HEK293T (cell line): Measurements from ENCODE around the gene PRRT4.

Experiments
- CTCF ChIA-PET: fragments of 350-600 bp; formaldehyde crosslinking; extraction: SDS; loops from one replicate; lab custom pipeline; 2021; ENCODE audit warnings: antibody characterized with exemption, inconsistent platforms; lab: Yijun Ruan, JAX
- POLR2A ChIA-PET: fragments of 350-600 bp; formaldehyde crosslinking; extraction: SDS; loops from one replicate; lab custom pipeline; 2020; ENCODE audit warnings: antibody characterized with exemption, inconsistent platforms; lab: Yijun Ruan, JAX
- DNase-seq: peaks from one replicate; pipeline ENCODE4 v3.0.0; 2012; ENCODE audit warnings: mixed read lengths; ENCODE audit errors: extremely low spot score
- ARNT ChIP-seq: fragments of 450-650 bp; IDR thresholded peaks from 2 replicates; pipeline ENCODE4 v1.6.1; 2017; ENCODE audit warnings: mild to moderate bottlenecking
- BHLHE40 ChIP-seq: fragments of 450-650 bp; IDR thresholded peaks from 2 replicates; pipeline ENCODE4 v1.6.1; 2016; ENCODE audit warnings: mild to moderate bottlenecking, moderate library complexity, borderline replicate concordance
- CTBP1 ChIP-seq: fragments of 450-650 bp; IDR thresholded peaks from 2 replicates; pipeline ENCODE4 v1.6.1; 2016; ENCODE audit warnings: borderline replicate concordance
- ELF4 ChIP-seq: fragments of 450-650 bp; IDR thresholded peaks from 2 replicates; pipeline ENCODE4 v1.6.1; 2017; ENCODE audit warnings: antibody characterized with exemption
- FOXA1 ChIP-seq: fragments of 450-650 bp; IDR thresholded peaks from 2 replicates; pipeline ENCODE4 v1.6.1; 2016; ENCODE audit warnings: mild to moderate bottlenecking
- FOXK2 ChIP-seq: fragments of 450-650 bp; IDR thresholded peaks from 2 replicates; pipeline ENCODE4 v1.6.1; 2016; ENCODE audit warnings: mild to moderate bottlenecking
- FOXM1 ChIP-seq: fragments of 450-650 bp; IDR thresholded peaks from 2 replicates; pipeline ENCODE4 v1.6.1; 2017; ENCODE audit warnings: mild to moderate bottlenecking, borderline replicate concordance
- HDGF ChIP-seq: fragments of 450-650 bp; IDR thresholded peaks from 2 replicates; pipeline ENCODE4 v1.6.1; 2017; ENCODE audit warnings: antibody characterized with exemption, borderline replicate concordance
- L3MBTL2 ChIP-seq: fragments of 450-650 bp; conservative IDR thresholded peaks from 2 replicates; pipeline ENCODE4 v1.6.1; 2016; ENCODE audit warnings: mild to moderate bottlenecking
- LEF1 ChIP-seq: fragments of 450-650 bp; IDR thresholded peaks from 2 replicates; pipeline ENCODE4 v1.6.1; 2017; ENCODE audit warnings: mild to moderate bottlenecking, borderline replicate concordance
- NFRKB ChIP-seq: fragments of 450-650 bp; IDR thresholded peaks from 2 replicates; pipeline ENCODE4 v1.6.1; 2016; ENCODE audit warnings: mild to moderate bottlenecking, moderate library complexity
- SP1 ChIP-seq: fragments of 450-650 bp; IDR thresholded peaks from 2 replicates; pipeline ENCODE4 v1.6.1; 2017
- SUZ12 ChIP-seq: fragments of 450-650 bp; IDR thresholded peaks from 2 replicates; pipeline ENCODE4 v1.6.1; 2016; ENCODE audit warnings: mild to moderate bottlenecking
- TARDBP ChIP-seq: fragments of 450-650 bp; IDR thresholded peaks from 2 replicates; pipeline ENCODE4 v1.6.1; 2016
- ZNF384 ChIP-seq: fragments of 450-650 bp; IDR thresholded peaks from 2 replicates; pipeline ENCODE4 v1.6.1; 2016
- TF ChIP-seq, protein P1 (sequence below): fragments of 450-650 bp; IDR thresholded peaks from 2 replicates; pipeline ENCODE4 v1.6.1; 2016

PRRT4 gene

DNA sequence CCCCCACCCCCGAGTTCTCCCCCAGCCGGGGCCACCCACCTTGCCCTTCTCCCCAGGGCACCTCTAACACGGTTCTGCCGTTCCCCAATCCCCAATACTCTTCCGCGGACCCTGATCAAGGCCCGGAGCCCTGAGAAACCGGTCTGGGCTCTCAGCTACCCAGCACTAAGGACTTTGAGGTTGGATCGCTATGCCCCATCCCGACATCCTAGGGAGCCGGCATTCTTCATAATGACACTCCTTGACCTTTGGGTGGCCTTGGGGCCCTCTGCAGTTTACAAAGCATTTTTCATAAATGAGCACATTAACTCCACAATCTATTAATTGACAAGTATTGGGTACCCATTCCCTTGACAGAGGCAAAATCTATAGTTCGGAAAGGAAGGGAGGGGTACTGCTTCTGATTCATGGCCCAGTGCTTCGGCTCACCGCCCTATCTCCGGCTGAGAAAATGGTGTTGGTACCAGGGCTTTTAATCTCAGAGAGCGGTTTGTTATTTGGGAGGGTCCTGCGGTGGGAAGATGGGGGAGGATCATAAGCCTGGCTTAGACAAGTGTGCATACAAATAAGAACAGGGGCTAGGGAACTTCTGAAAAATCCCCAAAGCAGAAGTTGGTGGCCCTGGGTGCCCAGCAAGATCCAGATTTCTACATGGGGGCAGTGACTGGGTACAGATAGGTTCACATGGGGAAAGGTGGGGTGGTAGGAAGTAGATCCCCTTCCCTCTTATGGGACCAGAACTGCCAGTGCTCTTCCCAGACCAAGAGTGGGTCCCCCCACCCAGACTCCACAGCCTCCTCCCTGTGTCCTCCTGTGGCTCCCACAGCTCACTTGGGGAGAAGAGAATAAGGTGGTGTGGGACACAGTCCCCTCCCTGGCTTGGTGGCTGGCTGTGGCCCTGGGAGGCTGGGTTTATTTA lies 45.1 kb upstream of the PRRT4 start:
- DNase-seq: no peak
- POLR2A ChIA-PET: interaction anchor here (3.7 kb wide), 1 partner anchor 49 kb away, joined by 21 read pairs; the partner anchor contains the start of gene HILPDA
- TF ChIP-seq SUZ12 (no peak), L3MBTL2 (no peak), HDGF (no peak), BHLHE40 (no peak), FOXM1 (no peak), NFRKB (no peak), ZNF384 (no peak), LEF1 (no peak), FOXA1 (no peak), TARDBP (no peak), SP1 (no peak), FOXK2 (no peak), ARNT (no peak), ELF4 (no peak)
- TF ChIP-seq, protein P1, sequence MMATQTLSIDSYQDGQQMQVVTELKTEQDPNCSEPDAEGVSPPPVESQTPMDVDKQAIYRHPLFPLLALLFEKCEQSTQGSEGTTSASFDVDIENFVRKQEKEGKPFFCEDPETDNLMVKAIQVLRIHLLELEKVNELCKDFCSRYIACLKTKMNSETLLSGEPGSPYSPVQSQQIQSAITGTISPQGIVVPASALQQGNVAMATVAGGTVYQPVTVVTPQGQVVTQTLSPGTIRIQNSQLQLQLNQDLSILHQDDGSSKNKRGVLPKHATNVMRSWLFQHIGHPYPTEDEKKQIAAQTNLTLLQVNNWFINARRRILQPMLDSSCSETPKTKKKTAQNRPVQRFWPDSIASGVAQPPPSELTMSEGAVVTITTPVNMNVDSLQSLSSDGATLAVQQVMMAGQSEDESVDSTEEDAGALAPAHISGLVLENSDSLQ: no peak
- CTCF ChIA-PET: interaction anchor here (0.5 to 2.6 kb wide), 4 partner anchors 12 to 59 kb away, joined by 3 to 9 read pairs (median 4); no protein-coding TSS in a partner anchor

DNA sequence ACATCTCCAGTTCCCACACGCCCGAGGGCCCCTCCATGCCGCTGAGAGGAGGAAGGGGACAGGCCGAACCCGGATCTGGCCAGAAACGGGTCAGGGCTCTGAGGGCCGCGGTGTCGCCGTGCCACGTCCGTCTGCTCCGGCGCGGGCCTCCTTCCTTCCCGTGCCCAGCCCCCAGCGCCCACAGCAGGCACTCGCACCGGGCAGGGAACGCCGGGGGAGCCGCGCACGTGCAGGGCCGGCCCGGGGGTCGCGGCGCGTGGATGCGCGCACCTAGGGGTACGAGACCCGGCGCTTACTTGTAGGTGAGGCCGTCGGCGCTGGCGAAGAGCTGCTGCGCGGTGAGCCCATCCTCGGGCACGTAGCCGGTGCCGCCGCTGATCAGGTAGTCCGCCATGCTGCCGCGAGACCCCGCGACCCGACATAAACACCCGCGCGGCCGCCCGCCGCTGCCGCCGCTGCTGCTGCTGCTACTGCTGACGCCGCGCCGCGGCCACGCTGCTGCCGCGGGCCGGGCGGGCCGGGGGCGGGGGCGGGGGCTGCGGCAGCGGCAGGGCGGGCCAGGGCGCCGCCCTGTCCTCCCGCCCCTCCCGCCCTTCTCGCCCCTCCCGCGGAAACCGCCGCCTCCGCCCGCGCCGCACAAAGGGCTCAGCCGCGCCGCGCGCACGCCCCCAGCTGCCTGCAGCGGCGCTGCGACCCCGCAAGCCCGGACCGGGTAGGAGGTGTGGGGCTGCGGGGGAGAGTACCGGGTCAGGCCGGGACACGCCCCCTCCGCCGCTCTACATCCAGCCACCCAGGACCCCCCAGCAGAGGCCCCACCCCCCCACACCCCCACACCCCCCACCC lies 44.2 kb upstream of the PRRT4 start:
- TF ChIP-seq FOXK2 (no peak), FOXM1 (no peak), ZNF384 (no peak), ELF4 (no peak), SP1 (no peak), TARDBP (no peak)
- ChIA-PET CTCF (interaction anchor here (0.9 kb wide), 1 partner anchor 20 kb away, joined by 4 read pairs; no protein-coding TSS in a partner anchor), POLR2A (interaction anchor here (1.2 to 1.3 kb wide), 2 partner anchors 10 to 62 kb away, joined by 3 to 5 read pairs; partner anchors contain the start of gene RBM28)
- peak; percentile 75 for DNase-seq

DNA sequence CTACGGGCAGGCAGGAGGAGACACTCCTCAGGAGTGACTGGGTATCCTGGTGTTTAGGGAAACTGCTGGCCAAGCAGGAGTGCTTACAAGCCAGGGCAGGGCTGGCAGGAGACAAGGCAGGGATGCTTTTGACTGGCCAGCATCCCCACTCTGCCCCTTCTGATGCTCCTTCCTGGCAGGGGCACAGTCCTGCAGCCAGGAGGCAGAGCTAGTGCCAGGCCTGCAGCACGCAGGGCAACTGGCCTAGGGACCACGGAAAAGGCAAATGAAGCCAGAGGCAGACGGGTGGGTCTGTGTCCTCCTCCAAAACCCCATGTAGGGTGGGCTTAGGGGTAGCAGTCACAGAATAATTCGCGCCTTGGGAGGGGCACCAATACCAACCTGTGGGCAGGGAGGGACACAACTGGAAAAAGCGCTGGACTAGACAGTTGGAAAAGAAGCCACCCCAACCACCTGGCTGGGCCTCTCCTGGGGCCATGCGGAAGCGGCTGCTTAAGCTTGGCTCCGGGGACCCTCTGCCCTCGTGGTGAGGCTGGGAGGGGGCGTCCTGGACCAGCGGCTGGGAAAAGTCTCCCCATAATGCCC lies 43.5 kb upstream of the PRRT4 start:
- TF ChIP-seq FOXA1 (no peak), ZNF384 (no peak), ELF4 (no peak), CTBP1 (no peak), BHLHE40 (no peak), FOXK2 (no peak), TARDBP (no peak)
- TF ChIP-seq, protein P1: no peak
- ChIA-PET CTCF (interaction anchor here (0.9 to 2.0 kb wide), 3 partner anchors 20 to 23 kb away, joined by 3 to 9 read pairs (median 4); no protein-coding TSS in a partner anchor), POLR2A (interaction anchor here (1.2 to 1.3 kb wide), 2 partner anchors 11 to 61 kb away, joined by 3 to 5 read pairs; partner anchors contain the start of gene RBM28)
- DNase-seq: no peak

DNA sequence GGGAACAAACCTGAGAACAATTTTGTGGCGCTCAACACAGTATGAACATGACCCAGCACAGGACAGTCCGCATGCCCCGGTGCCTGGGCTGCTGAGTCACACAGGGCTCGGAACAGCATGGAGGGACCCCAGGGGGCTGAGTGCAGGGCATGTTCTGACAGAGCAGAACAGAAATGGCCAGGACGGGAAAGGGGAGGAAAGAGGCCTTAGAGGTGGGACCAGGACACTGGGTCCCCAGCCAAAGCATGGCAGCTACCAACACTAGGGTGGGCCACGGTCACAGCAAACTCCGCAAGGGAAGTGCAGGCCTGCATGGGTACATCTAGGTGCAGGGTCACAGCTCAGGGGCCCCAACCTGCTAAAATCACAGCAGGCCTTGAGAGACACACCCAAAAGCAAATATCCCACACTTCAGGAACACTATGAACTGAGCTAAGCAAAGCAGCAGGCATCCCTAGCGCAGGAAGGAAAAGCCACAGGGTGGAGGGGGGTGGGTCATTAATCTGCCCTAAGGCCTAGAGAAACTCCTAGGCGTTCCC lies 42.7 kb upstream of the PRRT4 start:
- ChIA-PET CTCF (interaction anchor here (1.1 to 2.0 kb wide), 2 partner anchors 21 to 22 kb away, joined by 3 to 9 read pairs; no protein-coding TSS in a partner anchor), POLR2A (no interaction called here)
- no peak for TF ChIP-seq TARDBP
- TF ChIP-seq LEF1: no peak
- TF ChIP-seq SUZ12: no peak
- no peak for TF ChIP-seq NFRKB
- no peak for TF ChIP-seq CTBP1
- TF ChIP-seq ZNF384: no peak
- TF ChIP-seq, protein P1: no peak
- no peak for TF ChIP-seq ARNT
- DNase-seq: no peak

DNA sequence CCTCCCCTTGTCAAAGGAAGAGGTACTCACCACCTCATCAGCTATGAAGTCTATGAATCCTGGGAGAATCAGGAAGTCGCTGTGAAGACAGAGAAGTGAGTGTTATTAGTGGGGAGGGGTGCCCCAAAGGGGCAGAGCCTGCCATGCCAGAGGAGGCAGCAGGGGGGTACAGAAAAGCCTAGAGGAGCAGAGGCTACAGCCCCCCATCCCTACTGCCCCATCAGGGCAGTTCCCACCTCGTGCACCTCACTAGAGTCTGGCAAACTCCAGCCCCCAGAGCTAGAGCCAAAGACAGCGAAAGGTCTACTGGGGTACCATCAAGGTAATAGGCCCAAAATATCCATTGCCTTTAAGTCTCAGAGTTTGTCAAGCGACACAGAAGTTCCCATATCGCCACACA lies 42.2 kb upstream of the PRRT4 start:
- ChIA-PET CTCF (interaction anchor here (1.4 to 2.0 kb wide), 3 partner anchors 13 to 22 kb away, joined by 3 to 9 read pairs (median 4); no protein-coding TSS in a partner anchor), POLR2A (no interaction called here)
- DNase-seq: no peak
- no peak for TF ChIP-seq FOXM1
- TF ChIP-seq NFRKB: no peak
- no peak for TF ChIP-seq ZNF384
- no peak for TF ChIP-seq L3MBTL2
- TF ChIP-seq FOXA1: no peak
- no peak for TF ChIP-seq HDGF
- TF ChIP-seq SUZ12: no peak
- TF ChIP-seq ARNT: no peak
- TF ChIP-seq FOXK2: no peak
- no peak for TF ChIP-seq ELF4
- no peak for TF ChIP-seq SP1
- TF ChIP-seq BHLHE40: no peak
- TF ChIP-seq TARDBP: no peak
